ENCODE results near the gene CCDC85C. TPM values are rescaled to one million over a fixed set of nuclear protein-coding genes. Genes with fewer than 3 reads are reported as not detected.

The CCDC85C gene
- total and polyA plus RNA-seq, 4 experiments from 2014 or later: 0.36 to 14.4 (median 7.9) TPM

GRCh38 chr14:99524091-99524661 is 79.8 kb downstream of the CCDC85C start:
- Mint-ChIP-seq H3K36me3 (peaks cover 0 to 1% of the 10 kb centered on the region in 2 donors), H3K27ac (no peak overlapping the region), H3K4me3 (no peak overlapping the region), H3K9me3 (no peaks in the 10 kb centered on the region), H3K4me1 (peaks cover 5 to 22% (median 12%) of the 10 kb centered on the region in 4 donors), H3K27me3 (no peaks in the 10 kb centered on the region)
- H3K36me3 ChIP-seq (ENCODE audit: insufficient read depth, low read length): no peaks in the 10 kb centered on the region
- H3K27me3 ChIP-seq (ENCODE audit: insufficient read depth, low read length): no peaks in the 10 kb centered on the region
- ChIA-PET POLR2A (ENCODE audit: partially characterized antibody) (interaction anchor here (3.4 kb wide), 1 partner anchor 80 kb away, joined by 18 read pairs; the partner anchor contains the start of gene CCDC85C), CTCF (ENCODE audit: partially characterized antibody) (interaction anchor here (1.1 to 2.2 kb wide), 4 partner anchors 10 to 361 kb away, joined by 3 to 10 read pairs (median 4); no protein-coding TSS in a partner anchor)
- no peaks in the 10 kb centered on the region for H3K9me3 ChIP-seq (ENCODE audit: control insufficient read depth in 1 of 2, low read length in 2 of 2)
- no peak overlapping the region for H3K4me3 ChIP-seq (ENCODE audit: low read length in 2 of 2)
- intact Hi-C loops (cut with micrococcal nuclease): no loop called here
- peaks cover 20% of the 10 kb centered on the region for H3K4me1 ChIP-seq (ENCODE audit: insufficient read depth, low read length)
- no peak overlapping the region for H3K27ac ChIP-seq (ENCODE audit: low read depth, low read length)
- DNase-seq: no peak

DNA sequence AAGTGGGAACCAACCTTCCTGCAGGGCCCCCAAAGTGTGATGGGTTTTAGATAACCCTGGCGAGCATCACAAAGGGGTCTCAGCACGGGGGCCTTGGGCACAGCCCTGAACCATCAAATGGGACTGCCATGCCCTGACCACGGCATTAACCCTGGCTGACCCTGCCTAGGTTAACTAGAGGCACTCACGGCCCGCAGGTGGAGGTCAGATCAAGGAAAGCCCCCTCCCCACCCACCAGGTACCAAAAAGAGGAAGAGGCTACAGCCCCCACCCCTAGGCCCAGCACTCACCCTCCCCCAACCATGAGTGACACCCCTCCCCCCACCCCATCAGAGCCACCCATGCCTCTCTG is 80.3 kb downstream of the CCDC85C start:
- no peak for DNase-seq
- no peak overlapping the region for H3K4me3 Mint-ChIP-seq
- intact Hi-C loops (cut with micrococcal nuclease): no loop called here
- Histone ChIP-seq H3K9me3 (ENCODE audit: control insufficient read depth in 1 of 2, low read length in 2 of 2) (no peaks in the 10 kb centered on the region), H3K4me1 (ENCODE audit: insufficient read depth, low read length) (peaks cover 20% of the 10 kb centered on the region), H3K36me3 (ENCODE audit: insufficient read depth, low read length) (no peaks in the 10 kb centered on the region), H3K27me3 (ENCODE audit: insufficient read depth, low read length) (no peaks in the 10 kb centered on the region), H3K4me3 (ENCODE audit: low read length in 2 of 2) (no peak overlapping the region), H3K27ac (ENCODE audit: low read depth, low read length) (no peak overlapping the region)
- no peaks in the 10 kb centered on the region for H3K27me3 Mint-ChIP-seq
- H3K36me3 Mint-ChIP-seq: peaks cover 0 to 1% of the 10 kb centered on the region in 2 donors
- peaks cover 5 to 22% (median 12%) of the 10 kb centered on the region in 4 donors for H3K4me1 Mint-ChIP-seq
- H3K27ac Mint-ChIP-seq: no peak overlapping the region
- ChIA-PET CTCF (ENCODE audit: partially characterized antibody) (interaction anchor here (1.1 to 2.2 kb wide), 3 partner anchors 105 to 362 kb away, joined by 3 to 10 read pairs (median 4); no protein-coding TSS in a partner anchor), POLR2A (ENCODE audit: partially characterized antibody) (no interaction called here)
- no peaks in the 10 kb centered on the region for H3K9me3 Mint-ChIP-seq

- Mint-ChIP-seq H3K27ac (peak overlapping the region in 1 of 7 donors; percentile 41), H3K27me3 (no peaks in the 10 kb centered on the region), H3K4me1 (peaks cover 5 to 22% (median 12%) of the 10 kb centered on the region in 4 donors), H3K4me3 (no peak overlapping the region), H3K36me3 (peaks cover 0 to 1% of the 10 kb centered on the region in 2 donors), H3K9me3 (no peaks in the 10 kb centered on the region)
- intact Hi-C loops (cut with micrococcal nuclease): no loop called here
- H3K4me1 ChIP-seq (ENCODE audit: insufficient read depth, low read length): peaks cover 20% of the 10 kb centered on the region
- POLR2A ChIA-PET (ENCODE audit: partially characterized antibody): no interaction called here
- no peaks in the 10 kb centered on the region for H3K27me3 ChIP-seq (ENCODE audit: insufficient read depth, low read length)
- peak in 1 of 5 donors; percentile 13 for DNase-seq
- no peaks in the 10 kb centered on the region for H3K36me3 ChIP-seq (ENCODE audit: insufficient read depth, low read length)
- no peaks in the 10 kb centered on the region for H3K9me3 ChIP-seq (ENCODE audit: control insufficient read depth in 1 of 2, low read length in 2 of 2)
- no peak overlapping the region for H3K4me3 ChIP-seq (ENCODE audit: low read length in 2 of 2)
- H3K27ac ChIP-seq (ENCODE audit: low read depth, low read length): no peak overlapping the region
- CTCF ChIA-PET (ENCODE audit: partially characterized antibody): interaction anchor here (1.5 to 2.2 kb wide), 2 partner anchors 106 to 362 kb away, joined by 3 to 10 read pairs; no protein-coding TSS in a partner anchor
Observed at GRCh38 chr14:99522934-99523703, 80.9 kb downstream of the CCDC85C start.

DNA sequence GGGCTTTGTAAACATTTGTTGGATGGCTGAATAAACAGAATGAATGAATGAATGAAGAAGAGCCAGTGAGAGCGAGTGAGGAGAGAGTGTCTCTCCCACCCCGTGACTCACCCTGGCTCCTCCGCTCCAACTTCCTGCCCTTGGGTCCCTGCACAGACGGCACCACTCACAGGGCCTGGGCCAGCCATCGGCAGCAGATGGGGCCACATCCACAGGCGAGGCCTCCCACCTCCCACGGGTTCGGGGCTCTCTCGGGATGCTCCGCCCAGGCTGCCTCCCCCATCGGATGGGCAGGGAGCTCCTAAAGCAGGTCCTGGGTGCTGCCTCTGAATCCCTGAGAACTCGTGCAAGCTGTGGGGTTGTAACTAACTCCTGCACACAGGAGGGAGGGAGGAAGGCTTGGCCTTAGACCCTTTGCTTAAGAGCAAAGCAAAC is 81.5 kb downstream of the CCDC85C start:
- intact Hi-C loops (cut with micrococcal nuclease): no loop called here
- no peaks in the 10 kb centered on the region for H3K27me3 ChIP-seq (ENCODE audit: insufficient read depth, low read length)
- Mint-ChIP-seq H3K4me3 (no peak overlapping the region), H3K4me1 (peaks cover 5 to 22% (median 12%) of the 10 kb centered on the region in 4 donors), H3K36me3 (peaks cover 0 to 1% of the 10 kb centered on the region in 2 donors), H3K27me3 (no peaks in the 10 kb centered on the region), H3K9me3 (no peaks in the 10 kb centered on the region), H3K27ac (no peak overlapping the region)
- H3K4me1 ChIP-seq (ENCODE audit: insufficient read depth, low read length): peaks cover 20% of the 10 kb centered on the region
- no peak for DNase-seq
- H3K36me3 ChIP-seq (ENCODE audit: insufficient read depth, low read length): no peaks in the 10 kb centered on the region
- no peak overlapping the region for H3K4me3 ChIP-seq (ENCODE audit: low read length in 2 of 2)
- ChIA-PET POLR2A (ENCODE audit: partially characterized antibody) (no interaction called here), CTCF (ENCODE audit: partially characterized antibody) (interaction anchor here (2.0 to 2.2 kb wide), 2 partner anchors 107 to 364 kb away, joined by 5 to 10 read pairs; no protein-coding TSS in a partner anchor)
- no peaks in the 10 kb centered on the region for H3K9me3 ChIP-seq (ENCODE audit: control insufficient read depth in 1 of 2, low read length in 2 of 2)
- H3K27ac ChIP-seq (ENCODE audit: low read depth, low read length): no peak overlapping the region

DNA sequence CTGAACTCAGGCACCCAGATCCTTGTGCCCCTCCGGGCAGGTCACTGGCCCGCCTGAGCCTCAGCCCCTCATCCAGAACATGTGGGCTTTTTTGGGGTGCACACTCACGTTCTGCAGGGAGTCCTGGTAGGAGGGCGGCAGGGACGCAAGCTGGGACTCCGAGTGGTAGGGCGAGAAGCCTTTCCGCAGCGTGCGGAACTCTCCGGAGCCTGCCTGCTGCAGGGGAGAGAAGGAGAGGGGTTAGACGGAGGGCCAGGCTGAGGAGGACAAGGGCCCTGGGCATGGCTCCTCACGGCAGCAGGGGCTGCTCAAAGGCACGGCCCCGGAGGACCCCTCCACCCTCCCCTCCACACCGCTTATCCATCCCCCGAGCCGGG is 82.0 kb downstream of the CCDC85C start:
- no peak overlapping the region for H3K27ac Mint-ChIP-seq

DNA sequence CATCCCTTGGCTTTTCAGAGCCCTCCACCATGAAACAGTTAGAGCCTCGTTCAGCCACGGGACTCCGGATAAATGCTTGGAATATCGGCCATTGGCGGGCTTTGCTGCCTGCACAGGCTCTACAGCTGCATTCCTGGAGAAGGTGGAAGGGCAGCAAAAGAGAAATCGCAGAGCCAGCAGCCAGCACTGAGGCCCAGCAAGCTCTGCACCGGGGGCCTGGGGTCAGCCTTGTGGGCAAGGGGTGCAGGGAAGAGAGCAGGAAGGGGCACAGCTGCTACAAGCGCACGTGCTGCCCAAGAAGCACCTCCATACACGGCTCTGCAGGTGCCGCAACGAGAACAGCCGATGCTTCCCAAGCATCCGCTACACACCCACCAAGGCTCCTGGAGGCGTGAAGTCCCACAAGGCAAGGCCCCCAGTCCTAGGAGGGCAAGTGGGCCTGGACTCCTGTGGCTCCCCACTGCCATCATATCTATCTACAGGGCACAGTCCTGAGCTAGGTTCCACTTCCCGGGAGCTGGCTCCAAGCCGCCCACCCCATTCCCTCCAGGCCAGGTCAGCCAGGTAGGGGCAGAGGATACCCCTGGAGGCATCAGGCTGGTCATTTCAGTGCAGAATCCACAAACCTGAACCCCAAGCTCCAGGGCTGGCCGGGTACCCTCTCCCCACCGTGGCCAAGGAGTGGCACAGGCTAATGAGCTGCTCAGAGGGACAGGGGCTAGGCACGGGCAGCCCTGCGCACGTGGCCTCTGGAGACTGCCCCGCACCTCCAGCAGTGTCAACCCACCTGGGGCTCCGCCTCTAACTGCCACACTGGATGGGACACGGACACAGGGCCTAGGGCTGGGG is 82.6 kb downstream of the CCDC85C start:
- Mint-ChIP-seq H3K36me3 (peaks cover 0 to 1% of the 10 kb centered on the region in 2 donors), H3K4me3 (no peak overlapping the region), H3K4me1 (peaks cover 5 to 18% (median 12%) of the 10 kb centered on the region in 4 donors), H3K27me3 (no peaks in the 10 kb centered on the region), H3K27ac (no peak overlapping the region), H3K9me3 (no peaks in the 10 kb centered on the region)
- intact Hi-C loops (cut with micrococcal nuclease): no loop called here
- Histone ChIP-seq H3K36me3 (ENCODE audit: insufficient read depth, low read length) (no peaks in the 10 kb centered on the region), H3K27ac (ENCODE audit: low read depth, low read length) (no peak overlapping the region), H3K4me1 (ENCODE audit: insufficient read depth, low read length) (peaks cover 20% of the 10 kb centered on the region), H3K27me3 (ENCODE audit: insufficient read depth, low read length) (no peaks in the 10 kb centered on the region), H3K9me3 (ENCODE audit: control insufficient read depth in 1 of 2, low read length in 2 of 2) (no peaks in the 10 kb centered on the region), H3K4me3 (ENCODE audit: low read length in 2 of 2) (no peak overlapping the region)
- peak in 1 of 5 donors; percentile 28 for DNase-seq
- ChIA-PET CTCF (ENCODE audit: partially characterized antibody) (interaction anchor here (1.1 to 2.0 kb wide), 3 partner anchors 107 to 365 kb away, joined by 3 to 6 read pairs (median 5); no protein-coding TSS in a partner anchor), POLR2A (ENCODE audit: partially characterized antibody) (no interaction called here)

More for the DNA sequence above, 82.0 kb downstream of the CCDC85C start:
- no peak overlapping the region for H3K4me3 ChIP-seq (ENCODE audit: low read length in 2 of 2)
- no peaks in the 10 kb centered on the region for H3K27me3 ChIP-seq (ENCODE audit: insufficient read depth, low read length)
- Mint-ChIP-seq H3K4me3 (no peak overlapping the region), H3K36me3 (peaks cover 0 to 1% of the 10 kb centered on the region in 2 donors), H3K4me1 (peaks cover 5 to 19% (median 12%) of the 10 kb centered on the region in 4 donors), H3K9me3 (no peaks in the 10 kb centered on the region), H3K27me3 (no peaks in the 10 kb centered on the region)
- no peak overlapping the region for H3K27ac ChIP-seq (ENCODE audit: low read depth, low read length)
- H3K9me3 ChIP-seq (ENCODE audit: control insufficient read depth in 1 of 2, low read length in 2 of 2): no peaks in the 10 kb centered on the region
- ChIA-PET CTCF (ENCODE audit: partially characterized antibody) (interaction anchor here (1.1 to 2.0 kb wide), 3 partner anchors 106 to 364 kb away, joined by 3 to 6 read pairs (median 5); no protein-coding TSS in a partner anchor), POLR2A (ENCODE audit: partially characterized antibody) (no interaction called here)
- H3K36me3 ChIP-seq (ENCODE audit: insufficient read depth, low read length): no peaks in the 10 kb centered on the region
- DNase-seq: no peak
- peaks cover 20% of the 10 kb centered on the region for H3K4me1 ChIP-seq (ENCODE audit: insufficient read depth, low read length)
- intact Hi-C loops (cut with micrococcal nuclease): no loop called here
